ENCODE results near the gene TMEM235. TPM values are rescaled to one million over a fixed set of nuclear protein-coding genes. Genes with fewer than 3 reads are reported as not detected.

The TMEM235 gene
- total and polyA plus RNA-seq, 12 donors: not detected

- H3K4me3 ChIP-seq: no peak overlapping the region
- H3K4me1 ChIP-seq: peaks cover 0 to 7% (median 0%) of the 10 kb centered on the region in 9 donors
- intact Hi-C loops (cut with DNase I): no loop called here
- H3K9me3 ChIP-seq: no peaks in the 10 kb centered on the region
- ATAC-seq: no peak
- H3K27me3 ChIP-seq: no peaks in the 10 kb centered on the region
- no peak for TF ChIP-seq CTCF (IDR thresholded peaks at IDR 0.05)
- no peak for DNase-seq
- H3K36me3 ChIP-seq: peaks cover 0 to 67% (median 6%) of the 10 kb centered on the region in 9 donors
- WGBS, 2 donors: 81 to 82% methylated on average over 9 of the region's 9 CpGs
- H3K27ac ChIP-seq: peak overlapping the region in 2 of 10 donors; percentile 10 to 88
These were observed 34.1 kb upstream of the TMEM235 start for GRCh38 chr17:78197147-78197832.

DNA sequence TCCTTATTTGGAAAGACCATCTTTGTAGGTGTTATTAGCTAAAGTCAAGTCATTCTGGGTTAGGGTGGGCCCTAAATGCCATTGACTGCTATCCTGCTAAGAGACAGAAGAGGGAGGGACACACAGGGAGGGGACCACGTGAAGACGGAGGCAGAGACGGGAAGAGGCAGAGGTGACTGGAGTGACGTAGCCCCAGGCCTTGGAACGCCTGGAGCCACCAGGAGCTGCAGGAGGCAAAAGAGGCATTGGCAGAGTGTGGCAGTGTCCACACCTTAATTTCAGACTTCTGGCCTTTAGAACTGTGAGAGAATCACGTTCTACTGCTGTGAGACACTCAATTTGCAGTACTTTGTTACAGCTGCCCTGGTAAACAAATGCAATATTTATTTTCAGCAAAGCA, 31.0 kb upstream of the TMEM235 start:
- Histone ChIP-seq H3K27me3 (no peaks in the 10 kb centered on the region), H3K27ac (peak overlapping the region in 1 of 10 donors; percentile 88), H3K4me1 (peaks cover 0 to 7% (median 0%) of the 10 kb centered on the region in 9 donors), H3K9me3 (no peaks in the 10 kb centered on the region), H3K4me3 (no peak overlapping the region), H3K36me3 (peaks cover 0 to 67% (median 0%) of the 10 kb centered on the region in 9 donors)
- no peak for TF ChIP-seq CTCF (IDR thresholded peaks at IDR 0.05)
- no peak for ATAC-seq
- WGBS, 2 donors: 92 to 94% methylated on average over 6 of the region's 6 CpGs
- intact Hi-C loops (cut with DNase I): no loop called here
- DNase-seq: no peak

DNA sequence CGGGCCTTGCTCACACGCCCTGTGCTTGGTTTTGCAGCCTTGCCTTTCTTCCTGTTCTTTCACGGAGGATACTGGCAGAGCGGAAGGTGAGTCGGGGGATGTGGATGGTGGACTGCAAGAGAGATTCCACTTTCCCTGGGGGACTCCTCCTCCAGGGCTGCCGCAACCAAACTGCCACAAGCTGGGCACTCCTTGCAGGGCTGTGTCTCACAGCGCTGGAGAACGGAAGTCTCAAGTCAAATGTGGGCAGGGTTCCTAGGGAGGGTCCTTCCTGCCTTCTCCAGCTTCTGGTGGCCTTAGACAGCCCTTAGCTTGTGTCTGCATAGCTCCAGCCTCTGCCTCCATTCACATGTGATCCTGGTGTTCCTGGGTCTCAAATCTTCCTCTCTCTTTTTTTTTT, 28.8 kb upstream of the TMEM235 start:
- no peak overlapping the region for H3K4me3 ChIP-seq
- DNase-seq: no peak
- H3K27me3 ChIP-seq: no peaks in the 10 kb centered on the region
- peaks cover 0 to 52% (median 0%) of the 10 kb centered on the region in 9 donors for H3K36me3 ChIP-seq
- H3K27ac ChIP-seq: peak overlapping the region in 4 of 10 donors; percentile 4 to 68 (median 40)
- peaks cover 0 to 10% (median 0%) of the 10 kb centered on the region in 9 donors for H3K4me1 ChIP-seq
- peak in 4 of 8 donors; percentile 45 to 59 (median 52) for ATAC-seq
- WGBS, 2 donors: 73 to 77% methylated on average over 8 of the region's 8 CpGs
- H3K9me3 ChIP-seq: no peaks in the 10 kb centered on the region
- no peak for TF ChIP-seq CTCF (IDR thresholded peaks at IDR 0.05)
- intact Hi-C loops (cut with DNase I): no loop called here

GRCh38 chr17:78204387-78205123, 26.9 kb upstream of the TMEM235 start:
- no peak for TF ChIP-seq CTCF (IDR thresholded peaks at IDR 0.05)
- no peaks in the 10 kb centered on the region for H3K9me3 ChIP-seq
- H3K27me3 ChIP-seq: no peaks in the 10 kb centered on the region
- ATAC-seq (peak in 2 of 8 donors; percentile 9 to 12), DNase-seq (no peak)
- H3K27ac ChIP-seq: no peak overlapping the region
- intact Hi-C loops (cut with DNase I): no loop called here
- peaks cover 0 to 43% (median 0%) of the 10 kb centered on the region in 9 donors for H3K36me3 ChIP-seq
- H3K4me1 ChIP-seq: peaks cover 0 to 10% (median 0%) of the 10 kb centered on the region in 9 donors
- H3K4me3 ChIP-seq: no peak overlapping the region
- WGBS, 2 donors: 91 to 92% methylated on average over 22 of the region's 22 CpGs
